HG03571 (cell line): ENCODE data around the gene MTG1.
"Not testable (repeated sequence)": the region's sequence is repeated elsewhere in the genome, so short reads cannot be mapped to it uniquely, and the experiment has no call there.

Experiments
- ATAC-seq: cut with Tn5 transposase; IDR thresholded peaks from one replicate; pipeline ENCODE4 v1.9.1; 2021; ENCODE audit not compliant: unreplicated experiment

Gene MTG1

DNA sequence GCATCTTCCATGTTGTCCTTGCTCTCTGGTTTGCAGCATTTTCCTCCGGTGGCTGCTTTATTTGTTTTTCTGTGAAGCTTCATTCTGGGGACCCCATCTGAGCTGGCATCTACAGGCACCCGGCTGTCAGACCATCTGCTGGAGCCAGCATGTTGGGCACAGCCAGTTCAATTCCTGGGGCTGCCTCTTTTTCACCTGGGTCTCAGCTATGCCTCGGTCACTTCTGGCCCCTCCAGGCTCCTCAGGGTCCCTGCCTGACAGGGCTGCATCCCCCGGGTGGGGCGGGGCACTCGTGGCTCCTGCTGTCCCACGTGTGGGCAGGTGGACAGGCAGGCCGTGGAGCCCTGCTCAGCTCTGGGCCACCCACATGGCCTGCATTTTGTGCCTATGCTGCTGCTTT, 67.9 kb downstream of the MTG1 start:
- no peak for ATAC-seq

DNA sequence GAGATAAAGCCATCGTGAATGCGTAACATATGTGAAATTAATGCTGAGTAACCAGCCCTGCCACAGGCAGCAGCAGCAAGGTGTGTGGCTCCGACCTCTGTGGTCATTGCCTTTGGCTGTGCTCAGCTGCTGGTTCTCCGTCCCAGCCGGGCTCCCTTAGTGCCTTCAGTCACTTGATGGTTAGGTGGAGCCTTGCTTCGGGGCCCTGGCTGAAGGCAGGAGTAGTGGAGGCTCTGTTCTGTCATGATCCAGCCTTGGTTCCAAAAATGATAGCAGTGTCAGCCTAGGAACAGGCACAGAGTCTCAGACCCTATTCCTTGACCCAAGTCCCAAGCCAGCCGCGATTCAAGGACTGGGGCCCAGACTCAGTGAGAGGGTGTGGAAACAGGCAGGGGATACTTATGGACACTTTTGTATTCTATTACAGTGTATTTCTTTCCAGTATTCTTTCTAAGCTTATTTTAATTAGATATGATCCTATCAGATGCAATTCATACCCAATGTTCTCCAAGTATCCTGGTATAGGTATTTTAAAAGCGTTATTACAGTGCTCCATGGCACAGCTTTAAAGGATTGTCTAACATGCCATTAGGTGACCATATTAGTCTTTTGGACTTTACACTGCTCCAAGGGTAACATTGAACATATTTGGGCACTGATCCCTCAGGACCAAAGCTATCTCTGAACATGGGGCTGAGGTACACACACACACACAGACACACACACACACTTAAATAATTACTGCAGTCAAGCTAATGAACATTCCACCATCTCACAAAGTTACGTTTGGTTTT, 68.8 kb downstream of the MTG1 start:
- ATAC-seq: no peak

DNA sequence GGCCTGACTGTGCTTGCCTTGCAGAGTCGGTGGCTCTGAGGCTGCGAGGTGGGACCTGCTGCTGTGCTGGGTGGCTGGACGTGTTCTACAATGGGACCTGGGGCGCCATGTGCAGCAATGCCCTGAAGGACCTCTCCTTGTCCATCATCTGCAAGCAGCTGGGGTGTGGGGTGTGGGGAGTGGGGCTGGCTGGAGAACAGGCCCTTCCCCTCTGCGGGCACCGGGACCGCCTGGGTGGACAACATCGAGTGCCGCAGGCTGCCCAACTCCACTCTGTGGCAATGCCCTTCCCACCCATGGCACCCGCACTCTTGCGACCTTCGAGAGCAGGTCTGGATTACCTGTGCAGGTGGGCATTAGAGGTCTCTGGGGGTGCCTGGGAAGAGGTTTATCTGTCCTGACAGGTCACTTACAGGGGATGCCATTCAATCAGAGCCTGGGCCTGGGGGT, 70.7 kb downstream of the MTG1 start:
- ATAC-seq: no peak

DNA sequence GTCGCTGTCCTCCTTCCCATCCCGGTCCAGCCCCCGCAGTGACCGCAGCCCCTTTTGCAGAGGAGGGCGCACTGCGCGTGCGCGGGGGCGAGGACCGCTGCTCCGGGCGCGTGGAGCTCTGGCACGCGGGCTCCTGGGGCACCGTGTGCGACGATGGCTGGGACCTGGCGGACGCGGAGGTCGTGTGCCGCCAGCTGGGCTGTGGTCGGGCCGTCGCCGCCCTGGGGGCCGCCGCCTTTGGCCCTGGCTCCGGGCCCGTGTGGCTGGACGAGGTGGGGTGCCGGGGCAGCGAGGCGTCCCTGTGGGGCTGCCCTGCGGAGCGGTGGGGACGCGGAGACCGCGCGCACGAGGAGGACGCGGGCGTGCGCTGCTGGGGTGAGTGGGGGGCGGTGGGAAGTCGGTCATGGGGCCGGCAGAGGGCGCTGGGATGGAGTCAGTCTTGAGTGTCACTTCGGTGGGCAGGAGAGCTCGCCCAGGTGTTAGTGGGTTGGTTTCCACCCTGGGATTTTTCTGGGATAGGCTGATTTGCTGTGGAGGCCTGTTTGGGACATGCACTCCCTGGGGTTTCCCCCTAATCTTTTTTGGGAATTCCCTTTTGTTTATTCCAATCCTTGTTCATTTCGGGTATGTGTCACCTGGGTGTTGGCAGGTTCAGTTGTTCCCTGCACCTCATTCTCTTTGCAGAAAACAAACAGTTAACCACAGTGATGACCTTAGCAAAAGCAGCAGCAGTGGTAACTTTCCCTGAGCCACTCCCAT, 71.4 kb downstream of the MTG1 start:
- ATAC-seq: no peak

DNA sequence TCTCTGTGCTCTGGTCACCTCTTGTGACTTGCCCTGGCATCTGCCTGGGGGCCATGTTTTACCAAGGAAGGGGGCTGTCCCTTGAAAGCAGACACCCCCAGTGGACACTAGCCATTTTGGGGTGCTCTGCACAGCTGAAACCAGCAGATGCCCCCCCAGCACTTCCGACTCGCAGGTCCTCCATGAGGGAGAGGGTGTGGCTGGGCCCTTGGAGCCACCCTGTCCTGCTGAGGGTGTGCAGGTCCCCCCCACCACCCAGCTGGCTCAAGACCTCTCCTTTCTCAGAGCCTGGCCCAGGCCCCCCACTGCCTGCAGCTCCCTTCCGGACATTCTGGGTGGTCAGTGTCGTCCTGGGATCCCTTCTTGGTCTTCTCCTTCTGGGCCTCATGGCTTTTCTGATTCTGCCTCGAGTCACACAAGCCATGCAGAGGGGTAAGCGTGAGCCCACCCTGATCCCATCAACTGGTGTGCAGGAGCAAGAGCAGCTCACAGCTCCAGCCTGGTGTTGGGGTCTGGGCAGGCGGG, 72.1 kb downstream of the MTG1 start:
- no peak for ATAC-seq

DNA sequence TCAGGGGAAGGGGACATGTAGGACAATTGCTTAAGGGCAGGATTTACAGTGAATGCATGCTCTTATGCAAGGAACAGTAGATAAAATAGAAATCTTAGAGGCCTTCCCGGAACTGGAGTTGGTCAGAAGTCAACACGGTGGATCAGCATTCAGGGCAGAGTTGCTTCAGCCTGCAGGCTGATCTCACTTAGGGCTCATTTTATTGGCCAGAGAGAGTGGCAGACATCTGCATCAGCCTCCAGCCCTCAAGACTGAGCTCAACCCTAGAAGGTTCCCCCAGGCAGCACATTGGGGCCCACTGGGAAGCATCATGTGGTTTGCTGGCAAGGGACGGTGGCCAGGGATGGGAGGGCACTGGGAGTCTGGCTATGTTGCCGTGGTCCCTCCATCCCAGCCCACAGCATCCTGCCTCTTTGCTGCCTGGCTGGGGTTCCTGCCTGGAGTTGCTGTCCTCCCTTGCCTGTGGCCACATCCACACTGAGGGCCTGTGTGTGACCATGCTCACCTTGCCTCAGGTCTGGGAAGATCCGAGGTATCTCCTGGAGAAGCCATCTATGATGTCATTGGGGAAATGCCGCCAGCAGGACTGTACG, 72.8 kb downstream of the MTG1 start:
- ATAC-seq: no peak

DNA sequence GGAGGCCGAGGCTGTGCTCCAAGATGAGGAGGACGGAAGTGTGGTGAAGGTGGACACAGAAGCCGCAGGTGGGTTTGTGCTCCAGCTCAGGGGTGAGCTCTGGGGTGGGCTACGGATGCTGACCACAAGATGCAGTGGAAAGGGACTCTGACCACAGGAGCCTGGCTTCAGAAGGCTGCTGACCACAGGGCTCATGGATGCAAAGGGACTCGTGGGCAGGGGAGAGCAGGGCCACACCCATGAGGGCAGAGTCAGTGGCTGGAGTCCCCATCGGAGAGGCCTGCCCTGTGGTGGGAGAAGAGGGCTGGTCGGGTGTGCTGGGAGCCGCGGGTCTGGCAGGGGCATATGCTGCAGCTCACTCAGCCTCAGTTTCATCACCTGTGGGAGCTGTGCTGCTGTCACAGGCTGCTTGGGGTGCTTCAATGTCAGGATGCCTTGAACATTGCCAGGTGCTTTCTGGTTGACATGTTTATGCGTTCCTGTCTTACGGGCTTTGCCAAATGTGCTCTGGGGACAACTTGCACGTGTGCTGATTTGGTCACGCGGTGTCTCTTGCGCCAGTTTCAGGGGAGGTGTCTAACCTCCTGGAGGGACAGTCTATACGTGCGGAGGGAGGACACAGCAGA, 73.4 kb downstream of the MTG1 start:
- ATAC-seq: no peak

DNA sequence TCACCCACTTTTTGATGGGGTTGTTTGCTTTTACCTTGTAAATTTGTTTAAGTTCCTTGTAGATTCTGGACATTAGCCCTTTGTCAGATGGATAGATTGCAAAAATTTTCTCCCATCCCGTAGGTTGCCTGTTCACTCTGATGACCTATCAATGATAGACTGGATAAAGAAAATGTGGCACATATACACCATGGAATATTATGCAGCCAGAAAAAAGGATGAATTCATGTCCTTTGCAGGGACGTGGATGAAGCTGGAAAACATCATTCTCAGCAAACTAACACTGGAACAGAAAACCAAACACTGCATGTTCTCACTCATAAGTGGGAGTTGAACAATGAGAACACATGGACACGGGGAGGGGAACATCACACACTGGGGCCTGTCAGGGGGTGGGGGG, 75.2 kb downstream of the MTG1 start:
- not testable (repeated sequence) for ATAC-seq

DNA sequence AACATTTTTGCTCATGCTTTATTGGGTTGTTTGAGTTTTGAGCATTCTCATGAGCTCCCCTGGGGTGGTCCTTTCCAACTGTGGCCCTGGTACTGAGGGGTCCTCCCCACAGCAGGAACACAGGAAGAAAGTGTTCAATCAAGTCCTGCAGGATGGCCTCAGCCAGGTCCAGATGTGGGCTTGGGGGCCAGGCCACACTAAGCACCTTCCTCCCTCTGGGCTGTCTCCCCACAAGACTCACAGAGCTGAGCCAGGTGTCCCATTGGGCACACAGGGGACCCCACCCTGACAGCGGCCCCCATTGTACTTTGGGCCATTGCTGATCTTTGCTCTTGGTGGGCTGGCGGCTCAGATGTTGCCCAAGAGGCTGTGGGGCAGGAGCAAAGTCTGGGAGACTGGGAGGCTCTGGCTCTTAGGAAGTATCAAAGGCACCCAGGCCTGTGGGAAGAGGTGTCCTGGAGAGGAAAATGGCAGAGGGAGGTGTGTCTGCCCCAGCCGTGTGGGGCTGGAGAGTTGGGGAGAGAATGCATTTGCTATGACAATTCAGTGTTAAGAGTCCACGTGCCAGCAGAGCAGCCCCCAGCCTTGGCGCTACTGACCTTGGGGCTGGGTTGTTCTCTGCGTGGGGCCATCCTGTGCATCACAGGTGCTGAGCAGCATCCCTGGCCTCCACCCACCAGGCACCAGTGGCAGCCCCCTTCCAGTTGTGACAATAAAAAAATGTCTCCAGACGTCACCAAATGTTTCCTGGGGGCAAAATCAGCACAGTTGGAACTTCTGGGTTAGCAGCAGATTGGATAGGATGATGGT, 77.5 kb downstream of the MTG1 start:
- no peak for ATAC-seq
